WTC11 (cell line): Measurements from ENCODE around the gene VSX2. TPM values are rescaled to one million over a fixed set of nuclear protein-coding genes. Genes with fewer than 3 reads are reported as not detected.

Experiments used
- ATAC-seq: fragments of 200-7000 bp; cut with Tn5 transposase; 2 replicates; pipeline ENCODE4 v1.10.0; 2021; ENCODE audit warnings: mild to moderate bottlenecking, moderate library complexity
- CTCF ChIA-PET: fragments of 300-600 bp; sonication (Branson Sonifier 250); formaldehyde crosslinking; loops from one replicate; lab custom pipeline; 2021; ENCODE audit warnings: antibody characterized with exemption; lab: Charles Lee
- POLR2A ChIA-PET: fragments of 350-600 bp; sonication (Branson Sonifier 250); formaldehyde crosslinking; loops from one replicate; lab custom pipeline; 2021; ENCODE audit warnings: antibody characterized with exemption; lab: Charles Lee
- DNase-seq: peaks from one replicate; pipeline ENCODE4 v3.0.0; 2021; ENCODE audit warnings: low spot score
- H3K27ac Mint-ChIP-seq: 2 replicates; pipeline ENCODE4 v1.8.0; 2021; ENCODE audit warnings: mixed read lengths
- H3K27me3 Mint-ChIP-seq: 2 replicates; pipeline ENCODE4 v1.8.0; 2021; ENCODE audit warnings: low read depth, mild to moderate bottlenecking, moderate library complexity, mixed read lengths
- H3K36me3 Mint-ChIP-seq: 2 replicates; pipeline ENCODE4 v1.8.0; 2021; ENCODE audit warnings: mixed read lengths
- H3K4me1 Mint-ChIP-seq: 2 replicates; pipeline ENCODE4 v1.8.0; 2022; ENCODE audit warnings: mixed read lengths
- H3K4me3 Mint-ChIP-seq: 2 replicates; pipeline ENCODE4 v1.8.0; 2021; ENCODE audit warnings: mild to moderate bottlenecking, moderate library complexity, mixed read lengths
- H3K9me3 Mint-ChIP-seq: 2 replicates; pipeline ENCODE4 v1.8.0; 2021; ENCODE audit warnings: mixed read lengths
- CREB1 ChIP-seq: sonication (generic); formaldehyde crosslinking; IDR thresholded peaks from 2 replicates; pipeline ENCODE4 v1.8.0; 2023; ENCODE audit warnings: mild to moderate bottlenecking, missing genetic modification reagents
- ESRRA ChIP-seq: sonication (generic); formaldehyde crosslinking; IDR thresholded peaks from 2 replicates; pipeline ENCODE4 v1.8.1; 2022; ENCODE audit warnings: mild to moderate bottlenecking, missing genetic modification reagents, borderline replicate concordance
- MXD4 ChIP-seq: fragments of 250-450 bp; sonication (Bioruptor Pico); IDR thresholded peaks from 2 replicates; pipeline ENCODE4 v1.8.0; 2021; ENCODE audit warnings: mild to moderate bottlenecking, moderate library complexity, borderline replicate concordance
- NFYB ChIP-seq: sonication (generic); formaldehyde crosslinking; conservative IDR thresholded peaks from 2 replicates; pipeline ENCODE4 v1.8.0; 2022; ENCODE audit warnings: low read depth, missing genetic modification reagents
- TCF7 ChIP-seq: sonication (generic); formaldehyde crosslinking; IDR thresholded peaks from 2 replicates; pipeline ENCODE4 v1.8.0; 2022; ENCODE audit warnings: mild to moderate bottlenecking, low read depth, missing genetic modification reagents, moderate library complexity
- TP53 ChIP-seq: sonication (generic); formaldehyde crosslinking; IDR thresholded peaks from 2 replicates; pipeline ENCODE4 v1.8.1; 2023; ENCODE audit warnings: mild to moderate bottlenecking, missing genetic modification reagents
- ZNF317 ChIP-seq: sonication (generic); formaldehyde crosslinking; IDR thresholded peaks from 2 replicates; pipeline ENCODE4 v1.8.1; 2023; ENCODE audit warnings: low read depth, mild to moderate bottlenecking, moderate library complexity, missing genetic modification reagents, borderline replicate concordance
- ZNF671 ChIP-seq: fragments of 250-450 bp; sonication (Bioruptor Pico); IDR thresholded peaks from 2 replicates; pipeline ENCODE4 v1.8.0; 2021; ENCODE audit warnings: mild to moderate bottlenecking
- total RNA-seq: library from RNA; stranded (reverse); gene quantifications from 3 replicates; pipeline ENCODE4 v1.2.3, GENCODE V29; 2021
- TF ChIP-seq, protein P1 (sequence below): sonication (generic); formaldehyde crosslinking; IDR thresholded peaks from 2 replicates; pipeline ENCODE4 v1.8.1; 2023; ENCODE audit warnings: mild to moderate bottlenecking, missing genetic modification reagents, moderate library complexity
- TF ChIP-seq, protein P2 (sequence below): sonication (generic); formaldehyde crosslinking; IDR thresholded peaks from 2 replicates; pipeline ENCODE4 v1.8.0; 2023; ENCODE audit warnings: mild to moderate bottlenecking, missing genetic modification reagents
- TF ChIP-seq, protein P3 (sequence below): fragments of 250-450 bp; sonication (Bioruptor Pico); IDR thresholded peaks from 2 replicates; pipeline ENCODE4 v1.9.0; 2021; ENCODE audit warnings: mild to moderate bottlenecking

The VSX2 gene
- total RNA-seq, 1 experiment from 2014 or later, result not detected

DNA sequence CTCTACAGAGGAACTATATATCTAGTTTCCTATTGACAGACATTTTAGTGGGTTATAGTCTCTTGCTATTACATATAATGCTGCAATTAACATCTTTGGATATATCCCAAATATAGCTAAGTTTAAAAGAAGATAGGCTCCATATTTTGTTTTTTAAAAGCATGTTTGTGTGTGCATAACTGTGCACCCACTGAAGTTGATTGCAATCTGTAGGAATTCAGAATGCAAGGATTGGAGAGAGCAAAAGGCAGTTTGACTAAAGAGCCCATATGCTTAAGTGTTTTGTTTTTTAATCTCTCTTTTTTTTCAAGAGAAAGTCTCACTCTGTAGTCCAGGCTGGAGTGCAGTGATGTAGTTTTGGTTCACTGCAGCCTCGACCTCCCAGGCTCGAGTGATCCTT is 72.9 kb downstream of the VSX2 start:
- ChIA-PET CTCF (interaction anchor here (1.3 kb wide), 1 partner anchor 10 kb away, joined by 7 read pairs; the partner anchor contains the start of gene ABCD4), POLR2A (interaction anchor here (0.7 kb wide), 1 partner anchor 194 kb away, joined by 4 read pairs; no protein-coding TSS in a partner anchor)
- no peaks in the 10 kb centered on the region for H3K36me3 Mint-ChIP-seq

More for the DNA sequence above, 72.9 kb downstream of the VSX2 start:
- Mint-ChIP-seq H3K27me3 (no peaks in the 10 kb centered on the region), H3K4me1 (peaks cover 3% of the 10 kb centered on the region; the same call in 1 of the 2 replicates), H3K4me3 (no peak overlapping the region), H3K9me3 (no peaks in the 10 kb centered on the region), H3K27ac (no peak overlapping the region)
- TF ChIP-seq CREB1, result no peak
- TF ChIP-seq TP53, result no peak
- TF ChIP-seq, protein P1, sequence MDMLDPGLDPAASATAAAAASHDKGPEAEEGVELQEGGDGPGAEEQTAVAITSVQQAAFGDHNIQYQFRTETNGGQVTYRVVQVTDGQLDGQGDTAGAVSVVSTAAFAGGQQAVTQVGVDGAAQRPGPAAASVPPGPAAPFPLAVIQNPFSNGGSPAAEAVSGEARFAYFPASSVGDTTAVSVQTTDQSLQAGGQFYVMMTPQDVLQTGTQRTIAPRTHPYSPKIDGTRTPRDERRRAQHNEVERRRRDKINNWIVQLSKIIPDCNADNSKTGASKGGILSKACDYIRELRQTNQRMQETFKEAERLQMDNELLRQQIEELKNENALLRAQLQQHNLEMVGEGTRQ, result no peak
- TF ChIP-seq NFYB, result no peak
- TF ChIP-seq ZNF317 (CRISPR knock-in tag), result no peak
- TF ChIP-seq, protein P2, sequence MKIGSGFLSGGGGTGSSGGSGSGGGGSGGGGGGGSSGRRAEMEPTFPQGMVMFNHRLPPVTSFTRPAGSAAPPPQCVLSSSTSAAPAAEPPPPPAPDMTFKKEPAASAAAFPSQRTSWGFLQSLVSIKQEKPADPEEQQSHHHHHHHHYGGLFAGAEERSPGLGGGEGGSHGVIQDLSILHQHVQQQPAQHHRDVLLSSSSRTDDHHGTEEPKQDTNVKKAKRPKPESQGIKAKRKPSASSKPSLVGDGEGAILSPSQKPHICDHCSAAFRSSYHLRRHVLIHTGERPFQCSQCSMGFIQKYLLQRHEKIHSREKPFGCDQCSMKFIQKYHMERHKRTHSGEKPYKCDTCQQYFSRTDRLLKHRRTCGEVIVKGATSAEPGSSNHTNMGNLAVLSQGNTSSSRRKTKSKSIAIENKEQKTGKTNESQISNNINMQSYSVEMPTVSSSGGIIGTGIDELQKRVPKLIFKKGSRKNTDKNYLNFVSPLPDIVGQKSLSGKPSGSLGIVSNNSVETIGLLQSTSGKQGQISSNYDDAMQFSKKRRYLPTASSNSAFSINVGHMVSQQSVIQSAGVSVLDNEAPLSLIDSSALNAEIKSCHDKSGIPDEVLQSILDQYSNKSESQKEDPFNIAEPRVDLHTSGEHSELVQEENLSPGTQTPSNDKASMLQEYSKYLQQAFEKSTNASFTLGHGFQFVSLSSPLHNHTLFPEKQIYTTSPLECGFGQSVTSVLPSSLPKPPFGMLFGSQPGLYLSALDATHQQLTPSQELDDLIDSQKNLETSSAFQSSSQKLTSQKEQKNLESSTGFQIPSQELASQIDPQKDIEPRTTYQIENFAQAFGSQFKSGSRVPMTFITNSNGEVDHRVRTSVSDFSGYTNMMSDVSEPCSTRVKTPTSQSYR, result no peak
- TF ChIP-seq MXD4 (CRISPR knock-in tag), result no peak
- TF ChIP-seq, protein P3, sequence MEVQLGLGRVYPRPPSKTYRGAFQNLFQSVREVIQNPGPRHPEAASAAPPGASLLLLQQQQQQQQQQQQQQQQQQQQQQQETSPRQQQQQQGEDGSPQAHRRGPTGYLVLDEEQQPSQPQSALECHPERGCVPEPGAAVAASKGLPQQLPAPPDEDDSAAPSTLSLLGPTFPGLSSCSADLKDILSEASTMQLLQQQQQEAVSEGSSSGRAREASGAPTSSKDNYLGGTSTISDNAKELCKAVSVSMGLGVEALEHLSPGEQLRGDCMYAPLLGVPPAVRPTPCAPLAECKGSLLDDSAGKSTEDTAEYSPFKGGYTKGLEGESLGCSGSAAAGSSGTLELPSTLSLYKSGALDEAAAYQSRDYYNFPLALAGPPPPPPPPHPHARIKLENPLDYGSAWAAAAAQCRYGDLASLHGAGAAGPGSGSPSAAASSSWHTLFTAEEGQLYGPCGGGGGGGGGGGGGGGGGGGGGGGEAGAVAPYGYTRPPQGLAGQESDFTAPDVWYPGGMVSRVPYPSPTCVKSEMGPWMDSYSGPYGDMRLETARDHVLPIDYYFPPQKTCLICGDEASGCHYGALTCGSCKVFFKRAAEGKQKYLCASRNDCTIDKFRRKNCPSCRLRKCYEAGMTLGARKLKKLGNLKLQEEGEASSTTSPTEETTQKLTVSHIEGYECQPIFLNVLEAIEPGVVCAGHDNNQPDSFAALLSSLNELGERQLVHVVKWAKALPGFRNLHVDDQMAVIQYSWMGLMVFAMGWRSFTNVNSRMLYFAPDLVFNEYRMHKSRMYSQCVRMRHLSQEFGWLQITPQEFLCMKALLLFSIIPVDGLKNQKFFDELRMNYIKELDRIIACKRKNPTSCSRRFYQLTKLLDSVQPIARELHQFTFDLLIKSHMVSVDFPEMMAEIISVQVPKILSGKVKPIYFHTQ (CRISPR knock-in tag), result no peak
- TF ChIP-seq ESRRA, result no peak
- TF ChIP-seq TCF7 (CRISPR knock-in tag), result no peak
- TF ChIP-seq ZNF671, result no peak
- no peak for DNase-seq
- ATAC-seq, result no peak

Other genes with a start within 250 kb of the VSX2 start
- gene ENTPD5, start 220.2 kb upstream of the VSX2 start, total RNA-seq, result 8.8 to 10.6 TPM (median 9.5 TPM) in 3 replicates
- 0.48 to 0.98 TPM (median 0.73 TPM) in 3 replicates for gene BBOF1, start 220.1 kb upstream of the VSX2 start, total RNA-seq
- 21.6 to 32.1 TPM (median 30.6 TPM) in 3 replicates for gene ALDH6A1, start 155.0 kb upstream of the VSX2 start, total RNA-seq
- 8.8 to 10.6 TPM (median 10.3 TPM) in 3 replicates for gene LIN52, start 154.5 kb upstream of the VSX2 start, total RNA-seq
- 84.7 to 91.2 TPM (median 90.2 TPM) in 3 replicates for gene ABCD4, start 63.5 kb downstream of the VSX2 start, total RNA-seq
- 106 to 130 TPM (median 128 TPM) in 3 replicates for gene VRTN, start 109.0 kb downstream of the VSX2 start, total RNA-seq
- 1.4 to 1.9 TPM (median 1.5 TPM) in 3 replicates for gene SYNDIG1L, start 186.8 kb downstream of the VSX2 start, total RNA-seq